Thyroid gland (tissue), 4 donors: ENCODE data around the gene ABLIM1.

Source experiments
- CTCF ChIP-seq, 6 experiments: fragments of 200-600 bp in 3 of 6; fragments of 450-650 bp in 3 of 6; sonication (generic) in 3 of 6; IDR thresholded peaks; one replicate each; pipeline ENCODE4 v1.5.1; 2016 to 2019; ENCODE audit warnings: antibody characterized with exemption in 6 of 6, mild to moderate bottlenecking in 2 of 6, inconsistent platforms in 1 of 6, moderate library complexity in 1 of 6
- POLR2A ChIP-seq, 2 donors: fragments of 450-650 bp; IDR thresholded peaks; one replicate each; pipeline ENCODE4 v1.6.1; 2017; ENCODE audit warnings: antibody characterized with exemption in 2 of 2, mild to moderate bottlenecking in 2 of 2, moderate library complexity in 1 of 2

- TF ChIP-seq CTCF (IDR thresholded peaks at IDR 0.05) (no peak), POLR2A (IDR thresholded peaks at IDR 0.05) (no peak)
Measured at GRCh38 chr10:114573330-114574045, 84.6 kb downstream of the ABLIM1 start.
